Karpas-422 (cell line): Measurements from ENCODE around the gene MUC2. TPM values are rescaled to one million over a fixed set of nuclear protein-coding genes. Genes with fewer than 3 reads are reported as not detected.

ENCODE experiments used
- DNase-seq: peaks from one replicate; pipeline ENCODE4 v3.0.0-alpha.2; 2015
- H2AFZ ChIP-seq: fragments of 200-600 bp; sonication (generic); 2 replicates; pipeline ENCODE4 v1.6.1; 2014; ENCODE audit warnings: antibody characterized with exemption, low read length, mixed read lengths
- H3K27ac ChIP-seq: fragments of 200-600 bp; sonication (generic); 2 replicates; pipeline ENCODE4 v1.5.1; 2014; ENCODE audit warnings: mild to moderate bottlenecking, low read length, moderate library complexity
- H3K27me3 ChIP-seq: fragments of 200-600 bp; sonication (generic); 2 replicates; pipeline ENCODE4 v1.6.1; 2014; ENCODE audit warnings: low read length, mixed read lengths
- H3K36me3 ChIP-seq: fragments of 200-600 bp; sonication (generic); 2 replicates; pipeline ENCODE4 v1.6.1; 2014; ENCODE audit warnings: low read length, mixed read lengths; ENCODE audit not compliant: insufficient read depth
- H3K4me1 ChIP-seq: fragments of 200-600 bp; sonication (generic); 2 replicates; pipeline ENCODE4 v1.6.1; 2014; ENCODE audit warnings: mild to moderate bottlenecking, low read length, mixed read lengths
- H3K4me2 ChIP-seq: fragments of 200-600 bp; sonication (generic); 2 replicates; pipeline ENCODE4 v1.6.1; 2014; ENCODE audit warnings: low read length, low read depth, mild to moderate bottlenecking; ENCODE audit not compliant: poor library complexity, severe bottlenecking
- H3K4me3 ChIP-seq: fragments of 200-600 bp; sonication (generic); 2 replicates; pipeline ENCODE4 v1.5.1; 2014; ENCODE audit warnings: mild to moderate bottlenecking, antibody characterized with exemption, low read length, mixed read lengths
- H3K79me2 ChIP-seq: fragments of 200-600 bp; sonication (generic); 2 replicates; pipeline ENCODE4 v1.6.1; 2014; ENCODE audit warnings: mild to moderate bottlenecking, low read length, mixed read lengths
- H3K9ac ChIP-seq: fragments of 200-600 bp; sonication (generic); 2 replicates; pipeline ENCODE4 v1.6.0; 2014; ENCODE audit warnings: low read length
- H3K9me2 ChIP-seq: fragments of 200-600 bp; sonication (generic), shearing (Covaris generic); replicated peaks from 2 replicates; pipeline ENCODE4 v1.6.0; 2014; ENCODE audit warnings: mild to moderate bottlenecking, low read length, moderate library complexity; ENCODE audit not compliant: insufficient read depth
- H3K9me3 ChIP-seq: fragments of 300-700, 200-600 bp; sonication (generic); 2 replicates; pipeline ENCODE4 v1.6.1; 2014; ENCODE audit warnings: low read length, mixed read lengths
- H4K20me1 ChIP-seq: fragments of 200-600 bp; sonication (generic); 2 replicates; pipeline ENCODE4 v1.6.1; 2014; ENCODE audit warnings: mild to moderate bottlenecking, antibody characterized with exemption, low read length, low read depth; ENCODE audit not compliant: insufficient read depth
- total RNA-seq: library from RNA; depleted of rRNA; stranded (reverse); fragments of >200 nt; shearing (Covaris generic); gene quantifications from 2 replicates; pipeline ENCODE4 v1.2.3, GENCODE V29; 2014; ENCODE audit warnings: low replicate concordance

MUC2 gene
- total RNA-seq, 1 experiment from 2014 or later: not detected

DNA sequence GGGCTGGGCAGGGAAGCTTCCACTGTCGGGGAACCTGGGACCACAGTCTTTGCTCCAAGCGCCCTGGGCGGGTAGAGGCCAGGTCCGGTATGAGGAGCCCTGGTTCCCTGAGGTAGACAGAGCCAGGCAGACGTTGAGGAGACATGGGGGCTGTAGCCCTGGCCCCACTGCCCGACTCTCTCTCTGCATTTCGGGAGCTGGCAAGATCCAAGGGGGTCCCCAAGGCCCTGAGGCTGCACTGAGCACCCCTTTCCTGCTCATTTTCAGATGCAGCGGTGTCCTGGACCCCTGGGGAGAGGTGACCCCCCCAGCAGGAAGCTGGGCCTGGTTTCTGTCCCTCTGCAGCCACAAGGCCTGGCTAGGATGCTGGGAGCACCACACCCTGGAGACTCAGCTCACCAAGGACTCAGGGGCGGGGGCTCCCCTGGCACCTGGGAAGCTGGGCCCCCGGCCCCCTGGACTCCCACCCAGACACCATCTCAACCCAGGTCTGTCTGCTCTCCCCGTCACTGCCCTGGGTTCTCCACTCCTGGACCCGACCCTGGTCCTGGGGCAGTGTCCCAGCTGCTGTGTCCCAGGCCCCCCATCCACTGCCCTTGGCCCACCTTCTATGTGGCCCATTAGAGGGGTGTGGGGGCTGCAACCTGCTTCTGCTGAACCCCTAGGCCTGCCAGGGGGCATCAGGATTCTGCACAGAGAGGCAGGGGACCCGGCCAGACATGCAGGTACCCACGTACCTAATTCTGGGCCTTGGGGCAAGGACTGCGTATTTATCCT, 23.1 kb upstream of the MUC2 start:
- H3K4me3 ChIP-seq: no peak overlapping the region
- no peak overlapping the region for H3K9ac ChIP-seq
- no peak overlapping the region for H3K27ac ChIP-seq
- H3K9me2 ChIP-seq: no peaks in the 10 kb centered on the region
- no peak for DNase-seq
- no peaks in the 10 kb centered on the region for H3K79me2 ChIP-seq
- no peaks in the 10 kb centered on the region for H4K20me1 ChIP-seq
- no peaks in the 10 kb centered on the region for H3K27me3 ChIP-seq
- no peak overlapping the region for H2AFZ ChIP-seq
- H3K4me2 ChIP-seq: no peak overlapping the region
- H3K9me3 ChIP-seq: no peaks in the 10 kb centered on the region
- H3K4me1 ChIP-seq: no peaks in the 10 kb centered on the region
- H3K36me3 ChIP-seq: no peaks in the 10 kb centered on the region

DNA sequence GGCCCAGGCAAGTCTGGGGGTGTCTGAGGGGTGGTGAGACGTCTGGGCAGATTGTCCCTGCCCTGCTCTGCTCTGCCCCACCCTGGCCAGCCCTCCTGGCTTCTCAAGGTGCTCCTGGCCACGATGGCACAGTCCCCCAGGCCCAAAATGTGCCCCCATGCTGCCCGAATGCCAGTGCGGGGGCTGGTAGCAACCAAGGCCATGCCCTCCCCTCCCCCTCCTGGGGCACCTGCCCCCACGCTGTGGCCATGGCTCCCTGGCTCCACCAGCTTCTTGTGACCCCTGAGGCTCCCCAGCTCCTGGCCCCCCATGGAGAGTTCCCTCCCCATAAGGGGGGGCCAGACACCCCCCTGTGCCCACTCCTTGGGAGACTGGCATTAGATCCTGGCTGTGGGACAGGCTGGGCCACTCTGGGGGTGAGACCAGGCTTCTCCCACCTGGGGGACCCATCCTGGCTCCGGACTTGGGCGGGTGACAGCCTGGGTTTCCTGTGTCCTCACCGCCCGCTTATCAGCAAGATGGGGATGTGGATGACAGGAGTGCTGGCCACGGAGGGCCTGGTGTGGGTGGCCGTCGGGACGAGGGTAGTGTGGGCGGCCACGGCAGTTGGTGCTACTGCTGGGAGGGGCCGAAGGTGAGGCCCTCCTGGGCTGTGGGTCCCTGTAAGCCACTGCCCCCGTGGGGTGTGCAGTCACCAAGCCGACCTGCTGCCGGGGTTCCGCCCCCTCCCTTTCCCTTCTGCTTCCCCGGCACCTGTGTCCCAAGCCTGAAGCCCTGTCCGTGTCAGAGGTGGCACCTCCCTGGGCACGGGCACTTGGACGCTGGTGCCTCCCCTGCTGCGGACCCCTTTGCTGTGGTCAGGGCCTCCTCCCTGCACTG, 22.3 kb upstream of the MUC2 start:
- Histone ChIP-seq H3K4me2 (no peak overlapping the region), H3K4me1 (no peaks in the 10 kb centered on the region), H4K20me1 (no peaks in the 10 kb centered on the region), H3K9me2 (no peaks in the 10 kb centered on the region), H3K9ac (no peak overlapping the region), H2AFZ (no peak overlapping the region), H3K79me2 (no peaks in the 10 kb centered on the region), H3K4me3 (no peak overlapping the region), H3K9me3 (no peaks in the 10 kb centered on the region), H3K27ac (no peak overlapping the region), H3K27me3 (no peaks in the 10 kb centered on the region), H3K36me3 (no peaks in the 10 kb centered on the region)
- no peak for DNase-seq

DNA sequence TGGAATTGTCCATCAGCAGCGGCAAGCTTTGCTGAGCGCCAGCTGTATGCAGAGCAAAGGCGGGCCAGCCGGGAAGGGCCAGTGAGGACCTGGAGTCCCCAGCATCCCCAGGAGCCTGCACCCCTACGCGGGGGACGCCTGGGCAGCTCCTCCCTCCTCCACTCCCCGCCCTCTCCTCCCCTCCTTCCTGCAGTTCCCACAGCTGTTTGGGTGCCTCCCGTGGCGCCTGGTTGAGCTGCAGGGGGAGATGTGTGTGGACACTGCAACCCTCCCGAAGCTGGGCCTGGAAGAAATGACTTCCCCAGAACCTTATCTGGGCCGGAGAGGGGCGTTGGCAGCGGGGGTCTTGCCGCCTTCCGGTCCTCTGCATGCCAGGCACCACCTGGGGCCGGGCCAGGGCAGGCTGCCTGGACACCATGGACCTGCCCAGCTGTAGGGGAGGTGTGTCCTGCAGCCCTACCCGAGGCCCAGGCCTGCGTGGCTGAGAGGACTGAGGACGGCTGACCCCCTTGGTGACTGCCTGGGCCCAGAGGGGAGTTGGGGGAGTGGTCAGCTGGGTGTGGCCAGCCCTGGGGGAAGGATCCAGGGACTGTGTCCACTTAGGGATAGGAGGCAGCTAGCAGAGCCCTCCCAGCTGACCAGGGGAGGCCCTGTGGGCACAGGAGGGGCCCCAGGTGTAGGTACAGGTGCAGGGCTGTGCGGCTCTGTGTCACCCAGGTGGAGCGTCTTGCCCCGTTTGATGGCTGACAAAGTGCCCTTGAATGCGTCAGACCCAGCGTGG, 21.4 kb upstream of the MUC2 start:
- DNase-seq: no peak
- H3K9me3 ChIP-seq: no peaks in the 10 kb centered on the region
- no peak overlapping the region for H3K9ac ChIP-seq

DNA sequence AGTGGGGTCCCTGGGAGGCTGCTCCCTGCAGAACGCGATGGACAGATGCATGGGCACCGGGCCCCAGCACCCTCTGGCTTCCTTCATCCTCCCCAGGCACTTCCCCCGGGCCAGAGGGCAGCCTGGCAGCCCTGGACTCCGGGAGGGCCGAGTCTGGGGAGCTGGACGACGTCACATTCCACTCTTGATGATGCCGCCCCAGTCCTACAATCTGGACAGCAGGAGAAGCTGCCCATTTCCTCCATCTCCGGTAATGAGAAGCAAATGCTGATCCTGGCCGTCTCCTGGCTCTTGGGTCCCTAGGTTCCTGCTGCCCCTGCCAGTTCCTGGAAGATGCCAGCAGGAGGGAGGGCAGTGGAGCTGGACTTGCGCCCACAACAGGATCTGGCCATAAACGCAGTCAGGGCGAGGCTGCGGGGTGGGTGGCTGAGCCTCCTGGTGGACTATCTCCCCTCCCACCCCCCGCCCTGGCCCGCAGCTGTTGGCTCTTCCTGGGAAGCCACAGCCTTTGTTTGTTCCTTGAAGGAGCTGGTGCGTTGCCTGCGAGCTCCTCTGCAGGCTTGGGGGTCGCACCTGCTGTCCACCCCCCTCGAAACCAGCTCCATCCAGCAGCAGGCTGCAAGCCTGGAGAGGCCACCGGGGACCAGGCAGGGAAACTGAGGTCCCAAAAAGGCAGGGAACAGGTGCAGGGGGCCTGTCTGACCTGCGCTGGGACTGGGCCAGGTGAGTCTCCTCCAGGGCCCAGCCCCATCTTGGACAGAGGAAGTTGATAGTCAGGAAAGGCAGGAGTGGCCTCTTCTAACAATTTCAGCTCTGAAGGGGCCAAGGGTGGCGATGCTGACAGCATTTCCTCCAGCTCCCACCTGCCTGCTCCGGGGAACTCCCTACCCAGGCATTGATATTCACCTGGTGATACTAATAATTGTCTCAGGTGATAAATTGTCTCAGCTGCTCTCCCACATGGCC, 20.2 kb upstream of the MUC2 start:
- Histone ChIP-seq H3K27me3 (no peaks in the 10 kb centered on the region), H3K9me3 (no peaks in the 10 kb centered on the region), H3K9ac (no peak overlapping the region), H3K4me1 (no peaks in the 10 kb centered on the region), H4K20me1 (no peaks in the 10 kb centered on the region), H3K27ac (no peak overlapping the region), H3K36me3 (no peaks in the 10 kb centered on the region), H2AFZ (no peak overlapping the region), H3K4me2 (no peak overlapping the region), H3K79me2 (no peaks in the 10 kb centered on the region), H3K9me2 (no peaks in the 10 kb centered on the region), H3K4me3 (no peak overlapping the region)
- no peak for DNase-seq

More for the DNA sequence above, 21.4 kb upstream of the MUC2 start:
- Histone ChIP-seq H4K20me1 (no peaks in the 10 kb centered on the region), H3K79me2 (no peaks in the 10 kb centered on the region), H3K27ac (no peak overlapping the region), H3K4me2 (no peak overlapping the region), H3K4me3 (no peak overlapping the region), H3K4me1 (no peaks in the 10 kb centered on the region), H3K9me2 (no peaks in the 10 kb centered on the region), H3K27me3 (no peaks in the 10 kb centered on the region), H3K36me3 (no peaks in the 10 kb centered on the region), H2AFZ (no peak overlapping the region)

DNA sequence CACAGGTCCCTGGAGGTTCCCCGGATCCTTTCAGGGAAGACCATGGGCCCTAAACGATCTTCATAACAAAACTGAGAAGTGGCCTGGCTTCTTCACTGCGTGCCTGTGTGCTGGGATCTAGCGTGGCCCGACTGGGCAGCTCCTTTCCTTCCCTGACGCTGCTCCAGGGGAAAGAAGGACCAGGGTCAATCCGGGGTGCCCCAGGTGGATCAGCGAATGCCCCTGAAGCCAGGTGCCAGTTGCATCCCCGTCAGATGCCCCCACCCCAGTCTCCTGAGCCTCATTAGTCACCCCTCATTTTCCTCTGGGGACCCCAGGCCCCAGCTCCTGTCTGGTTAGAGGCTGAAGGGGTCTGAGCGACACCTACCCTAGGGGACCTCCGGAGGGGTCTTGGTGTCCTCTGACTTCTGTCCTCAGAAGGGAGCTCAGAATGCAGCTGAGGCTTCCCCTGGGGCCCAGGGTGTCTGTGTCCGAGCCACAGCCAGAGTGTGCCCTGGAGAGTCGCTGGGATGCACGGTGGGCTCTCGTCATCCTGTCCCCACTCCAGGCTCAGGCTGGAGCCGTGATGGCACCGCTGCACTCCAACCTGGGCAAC, 19.5 kb upstream of the MUC2 start:
- no peaks in the 10 kb centered on the region for H4K20me1 ChIP-seq
- no peak overlapping the region for H3K27ac ChIP-seq
- no peaks in the 10 kb centered on the region for H3K9me2 ChIP-seq
- no peaks in the 10 kb centered on the region for H3K79me2 ChIP-seq
- no peak for DNase-seq
- H3K4me1 ChIP-seq: no peaks in the 10 kb centered on the region
- H3K9ac ChIP-seq: no peak overlapping the region
- H3K4me3 ChIP-seq: no peak overlapping the region
- H3K4me2 ChIP-seq: no peak overlapping the region
- H3K36me3 ChIP-seq: no peaks in the 10 kb centered on the region
- no peaks in the 10 kb centered on the region for H3K9me3 ChIP-seq
- no peak overlapping the region for H2AFZ ChIP-seq
- no peaks in the 10 kb centered on the region for H3K27me3 ChIP-seq

DNA sequence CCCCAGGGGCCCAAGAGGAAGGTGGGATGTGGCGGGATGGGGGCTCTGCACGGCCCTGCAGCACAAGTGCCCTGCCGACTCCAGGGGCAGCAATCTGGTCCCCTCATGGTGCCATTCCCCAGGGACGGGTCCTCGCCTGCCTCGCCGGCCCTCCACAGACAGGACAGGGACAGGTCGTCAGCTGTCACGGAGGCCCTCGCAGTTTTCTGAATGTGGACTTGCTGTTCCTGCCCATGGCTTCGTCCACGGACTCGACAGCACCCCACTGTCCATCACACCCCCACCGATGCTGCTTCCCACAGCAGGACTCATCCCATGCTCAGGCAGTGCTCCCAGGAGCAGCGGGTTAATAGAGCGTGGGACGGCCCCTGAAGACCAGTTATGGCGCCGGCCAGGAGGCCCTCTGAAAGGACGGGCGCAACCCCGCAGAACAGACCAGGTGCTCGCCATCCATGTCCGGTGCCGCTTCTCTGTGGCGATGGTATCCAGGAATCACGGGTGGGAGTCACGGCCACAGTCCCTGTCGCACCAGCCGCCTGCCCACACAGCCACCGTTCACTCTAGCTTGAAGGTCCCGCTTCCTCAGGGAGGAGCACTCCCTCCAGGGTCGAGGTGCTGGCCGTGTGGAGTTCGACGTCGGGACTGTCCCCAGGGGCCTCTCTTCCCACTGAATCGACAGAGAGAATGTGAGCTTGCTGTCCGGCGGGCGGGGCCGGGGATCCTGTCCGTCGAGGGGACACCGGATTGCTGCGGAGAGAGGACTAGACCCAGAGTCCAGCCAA, 18.5 kb upstream of the MUC2 start:
- H2AFZ ChIP-seq: no peak overlapping the region
- H3K27me3 ChIP-seq: no peaks in the 10 kb centered on the region
- H3K4me3 ChIP-seq: no peak overlapping the region
- DNase-seq: no peak
- no peak overlapping the region for H3K9ac ChIP-seq
- no peaks in the 10 kb centered on the region for H3K79me2 ChIP-seq
- H3K4me1 ChIP-seq: peaks cover 3% of the 10 kb centered on the region; the same call in 1 of the 2 replicates
- no peaks in the 10 kb centered on the region for H4K20me1 ChIP-seq
- no peak overlapping the region for H3K27ac ChIP-seq
- H3K9me3 ChIP-seq: no peaks in the 10 kb centered on the region
- H3K9me2 ChIP-seq: no peaks in the 10 kb centered on the region
- H3K4me2 ChIP-seq: no peak overlapping the region
- no peaks in the 10 kb centered on the region for H3K36me3 ChIP-seq

DNA sequence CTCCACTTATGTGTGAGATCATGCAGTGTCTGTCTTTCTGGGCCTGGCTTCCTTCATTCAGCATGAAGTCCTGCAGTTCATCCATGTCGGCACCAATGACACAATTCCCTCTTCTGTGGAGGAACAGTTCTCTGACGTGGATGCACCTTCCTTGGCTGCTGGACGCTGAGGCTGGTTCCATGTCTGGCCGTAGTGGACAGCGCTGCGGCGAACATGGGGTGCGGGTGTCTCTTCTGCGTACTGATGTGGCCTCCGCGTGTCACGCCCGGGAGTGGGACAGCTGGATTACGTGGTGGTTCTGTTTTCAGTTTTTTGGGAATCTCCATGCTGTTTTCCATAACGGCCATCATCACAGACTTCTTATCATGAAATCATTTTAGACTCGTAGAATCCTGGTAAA, 16.9 kb upstream of the MUC2 start:
- no peak overlapping the region for H3K4me3 ChIP-seq
- H3K36me3 ChIP-seq: no peaks in the 10 kb centered on the region
- H3K4me1 ChIP-seq: peaks cover 3% of the 10 kb centered on the region; the same call in 1 of the 2 replicates
- H2AFZ ChIP-seq: no peak overlapping the region
- no peak overlapping the region for H3K4me2 ChIP-seq
- H3K27me3 ChIP-seq: no peaks in the 10 kb centered on the region
- no peaks in the 10 kb centered on the region for H3K79me2 ChIP-seq
- H3K27ac ChIP-seq: no peak overlapping the region
- H3K9ac ChIP-seq: no peak overlapping the region
- H3K9me3 ChIP-seq: no peaks in the 10 kb centered on the region
- H4K20me1 ChIP-seq: no peaks in the 10 kb centered on the region
- no peak for DNase-seq
- no peaks in the 10 kb centered on the region for H3K9me2 ChIP-seq
